ENCODE measurements around the gene FERMT3. TPM values are rescaled to one million over a fixed set of nuclear protein-coding genes. Genes with fewer than 3 reads are reported as not detected.

The FERMT3 gene
- total and polyA plus RNA-seq, 2 of the 8 experiments (the other 6 are each of a cell fraction or from before 2014, with no cell fraction given) = 1.4 to 3.7 TPM

- Histone ChIP-seq H3K18ac (ENCODE audit: extremely low read depth, low read length) (no peak overlapping the region), H3K79me2 (ENCODE audit: control insufficient read depth in 1 of 2, insufficient read depth in 2 of 2, low read length in 2 of 2) (no peaks in the 10 kb centered on the region), H3K36me3 (ENCODE audit: control insufficient read depth in 2 of 4, insufficient read depth in 4 of 4, low read length in 3 of 4) (peaks cover 0 to 8% (median 2%) of the 10 kb centered on the region in 4 experiments; a peak in 5 of 8 replicates), H3K4ac (replicated peaks; ENCODE audit: insufficient read length, low read depth, low read length) (no peak overlapping the region), H3K79me1 (ENCODE audit: low read depth, low read length) (no peaks in the 10 kb centered on the region), H4K8ac (ENCODE audit: extremely low read depth, insufficient read depth, low read length) (no peak overlapping the region), H2BK120ac (replicated peaks; ENCODE audit: low read depth, low read length) (no peak overlapping the region), H2BK15ac (ENCODE audit: low read length) (no peak overlapping the region), H2BK5ac (ENCODE audit: low read depth, low read length) (no peak overlapping the region), H3K4me3 (ENCODE audit: extremely low read depth in 1 of 4, insufficient read depth in 2 of 4, low read depth in 3 of 4, low read length in 4 of 4) (no peak overlapping the region), H3K9me3 (ENCODE audit: insufficient read depth in 2 of 2, low read depth in 1 of 2, low read length in 1 of 2) (no peaks in the 10 kb centered on the region), H4K20me1 (replicated peaks in 1 of 2; ENCODE audit: control insufficient read depth in 1 of 2, insufficient read depth in 2 of 2, low read length in 2 of 2) (peaks cover 2 to 6% of the 10 kb centered on the region in 2 experiments), H3K27ac (ENCODE audit: low read depth, low read length) (no peak overlapping the region), H2AFZ (ENCODE audit: low read length) (no peak overlapping the region), H3K23ac (ENCODE audit: insufficient read length) (no peak overlapping the region), H3K56ac (replicated peaks; ENCODE audit: insufficient read length, low read depth, low read length) (no peak overlapping the region), H3K14ac (ENCODE audit: insufficient read length) (no peak overlapping the region), H2BK20ac (ENCODE audit: low read length) (no peak overlapping the region), H4K91ac (replicated peaks; ENCODE audit: insufficient read length, low read length) (no peak overlapping the region), H3K23me2 (ENCODE audit: low read depth, low read length) (no peaks in the 10 kb centered on the region), H2BK12ac (ENCODE audit: low read depth, low read length) (no peak overlapping the region), H3K4me1 (replicated peaks in 1 of 4; ENCODE audit: control insufficient read depth in 3 of 4, insufficient read depth in 4 of 4, low read length in 3 of 4) (no peaks in the 10 kb centered on the region), H2AK5ac (ENCODE audit: low read depth, low read length) (no peak overlapping the region), H3K4me2 (ENCODE audit: insufficient read depth in 1 of 2, low read depth in 2 of 2, low read length in 2 of 2) (no peak overlapping the region), H4K5ac (ENCODE audit: insufficient read length, low read depth, low read length) (no peak overlapping the region), H3K27me3 (replicated peaks in 1 of 4; ENCODE audit: control insufficient read depth in 3 of 4, extremely low read depth in 1 of 4, insufficient read depth in 3 of 4, low read length in 3 of 4) (no peaks in the 10 kb centered on the region), H3K9ac (replicated peaks in 1 of 4; ENCODE audit: extremely low read depth in 1 of 4, low read depth in 3 of 4, low read length in 3 of 4) (no peak overlapping the region)
- no peak for FAIRE-seq
- DNase-seq (ENCODE audit: low read depth in 1 of 2, low spot score in 2 of 2) = no peak
- CTCF ChIA-PET (ENCODE audit: partially characterized antibody) = interaction anchor here (1.0 to 7.0 kb wide), 9 partner anchors 9 to 217 kb away, joined by 3 to 68 read pairs (median 5); partner anchors contain the start of genes FERMT3, NUDT22, PLCB3 and TRPT1
- POLR2A ChIA-PET (ENCODE audit: partially characterized antibody) = interaction anchor here (1.1 to 18.4 kb wide), 3 partner anchors 4 to 52 kb away, joined by 3 to 253 read pairs (median 253); partner anchors contain the start of genes FERMT3, NUDT22 and TRPT1
- WGBS, 2 experiments (ENCODE audit: extremely low coverage in 1 of 2, insufficient coverage in 1 of 2, insufficient read length in 1 of 2, insufficient replicate concordance in 2 of 2, low coverage in 1 of 2, low lambda C conversion rate in 2 of 2, missing lambda C conversion rate in 1 of 2) = 89% methylated on average over 6 of the region's 6 CpGs; no CpG with 5 or more reads in 1 of the 2 experiments
- TF ChIP-seq KDM5A (IDR thresholded peaks at IDR 0.05; ENCODE audit: low read length) = no peak
- peak in 2 of 3 experiments; percentile 8 to 10; a peak in 2 of 4 replicates for TF ChIP-seq CTCF (IDR thresholded peaks at IDR 0.05; ENCODE audit: control extremely low read depth in 1 of 3, insufficient read depth in 1 of 3, low read depth in 1 of 3, low read length in 3 of 3)
Observed at GRCh38 chr11:64216879-64217278, 10.4 kb downstream of the FERMT3 start.

Measured in H1 (cell line).